Upper lobe of left lung (tissue), 4 donors: ENCODE data around the gene SMYD3.

Experiments used
- CTCF ChIP-seq, 6 experiments: fragments of 450-650 bp in 4 of 6; fragments of 200-600 bp in 2 of 6; sonication (generic) in 2 of 6; IDR thresholded peaks; one replicate each; pipeline ENCODE4 v1.5.1; 2016 to 2019; ENCODE audit warnings: antibody characterized with exemption in 6 of 6
- EP300 ChIP-seq, 4 donors: sonication (generic); formaldehyde crosslinking; IDR thresholded peaks; one replicate each; pipeline ENCODE4 v1.5.1; 2017; ENCODE audit warnings: antibody characterized with exemption in 4 of 4, control low read depth in 2 of 4
- POLR2A ChIP-seq, 4 donors: fragments of 450-650 bp; IDR thresholded peaks; one replicate each; pipeline ENCODE4 v1.5.1; 2016 to 2017; ENCODE audit warnings: antibody characterized with exemption in 4 of 4, mild to moderate bottlenecking in 2 of 4

GRCh38 chr1:246534114-246534513 lies 27.0 kb upstream of the SMYD3 start:
- TF ChIP-seq CTCF (IDR thresholded peaks at IDR 0.05) (no peak), POLR2A (IDR thresholded peaks at IDR 0.05) (peak in 1 of 4 donors; percentile 22), EP300 (IDR thresholded peaks at IDR 0.05) (peak in 1 of 4 donors; percentile 58)
